Tibial artery (tissue), 4 donors: Measurements from ENCODE around the gene TBC1D30.

Source experiments
- DNase-seq, 2 donors: peaks; one replicate each; pipeline ENCODE4 v3.0.0-alpha.2; 2019
- H3K27ac ChIP-seq, 2 donors: fragments of 200-600 bp; sonication (generic) in 1 of 2; 1 replicate in 1 of 2; 2 replicates in 1 of 2; pipeline ENCODE4 v1.5.1; 2018 to 2019; ENCODE audit warnings: mild to moderate bottlenecking in 1 of 2
- H3K27me3 ChIP-seq, 2 donors: fragments of 200-600 bp; sonication (generic) in 1 of 2; one replicate each; pipeline versions ENCODE4 v1.5.1 to v1.6.0; 2016 to 2019
- H3K36me3 ChIP-seq, 3 donors: fragments of 200-600 bp; sonication (generic) in 2 of 3; one replicate each; pipeline ENCODE4 v1.5.1; 2016 to 2019; ENCODE audit warnings: mild to moderate bottlenecking in 2 of 3
- H3K4me1 ChIP-seq, 4 donors: fragments of 200-600 bp; sonication (generic) in 2 of 4; 1 replicate in 3 of 4; 2 replicates in 1 of 4; pipeline ENCODE4 v1.5.1; 2016 to 2019
- H3K4me3 ChIP-seq, 2 donors: fragments of 200-600 bp; sonication (generic) in 1 of 2; 1 replicate in 1 of 2; 2 replicates in 1 of 2; pipeline ENCODE4 v1.5.1; 2018 to 2019; ENCODE audit warnings: mild to moderate bottlenecking in 2 of 2
- H3K9me3 ChIP-seq, 3 donors: fragments of 200-600 bp; sonication (generic) in 1 of 3; one replicate each; pipeline ENCODE4 v1.5.1; 2016 to 2019
- CTCF ChIP-seq, 2 experiments: fragments of 200-600 bp in 1 of 2; fragments of 450-650 bp in 1 of 2; IDR thresholded peaks; one replicate each; pipeline ENCODE4 v1.5.1; 2017 to 2019; ENCODE audit warnings: antibody characterized with exemption in 2 of 2, mild to moderate bottlenecking in 1 of 2, moderate library complexity in 1 of 2
- intact Hi-C: fragments of 100-400 bp; cut with DNase I; formaldehyde crosslinking; loops from one replicate; pipeline ENCODE4 v1.15.0; 2023; ENCODE audit warnings: low total_unique reads

The TBC1D30 gene

GRCh38 chr12:64808110-64808509 lies 16.3 kb upstream of the TBC1D30 start:
- Histone ChIP-seq H3K27ac (no peak overlapping the region), H3K36me3 (no peaks in the 10 kb centered on the region), H3K9me3 (no peaks in the 10 kb centered on the region), H3K27me3 (peaks cover 0 to 6% of the 10 kb centered on the region in 2 donors), H3K4me1 (no peaks in the 10 kb centered on the region), H3K4me3 (no peak overlapping the region)
- intact Hi-C loops: no loop called here
- DNase-seq: no peak
- no peak for TF ChIP-seq CTCF (IDR thresholded peaks at IDR 0.05)

GRCh38 chr12:64810831-64811230 lies 13.6 kb upstream of the TBC1D30 start:
- no peak for TF ChIP-seq CTCF (IDR thresholded peaks at IDR 0.05)
- H3K4me3 ChIP-seq: no peak overlapping the region
- no peak for DNase-seq
- H3K27ac ChIP-seq: no peak overlapping the region
- intact Hi-C loops: no loop called here
- no peaks in the 10 kb centered on the region for H3K9me3 ChIP-seq
- H3K27me3 ChIP-seq: peaks cover 0 to 3% of the 10 kb centered on the region in 2 donors
- H3K36me3 ChIP-seq: no peaks in the 10 kb centered on the region
- H3K4me1 ChIP-seq: no peaks in the 10 kb centered on the region

GRCh38 chr12:64813723-64814122 lies 10.7 kb upstream of the TBC1D30 start:
- no peak overlapping the region for H3K27ac ChIP-seq
- no peaks in the 10 kb centered on the region for H3K9me3 ChIP-seq
- no peaks in the 10 kb centered on the region for H3K27me3 ChIP-seq
- H3K36me3 ChIP-seq: no peaks in the 10 kb centered on the region
- no peak for TF ChIP-seq CTCF (IDR thresholded peaks at IDR 0.05)
- no peak for DNase-seq
- no peaks in the 10 kb centered on the region for H3K4me1 ChIP-seq
- H3K4me3 ChIP-seq: no peak overlapping the region
- intact Hi-C loops: no loop called here

GRCh38 chr12:64814432-64814831 lies 10.0 kb upstream of the TBC1D30 start:
- no peak for DNase-seq
- no peaks in the 10 kb centered on the region for H3K9me3 ChIP-seq
- no peaks in the 10 kb centered on the region for H3K27me3 ChIP-seq
- H3K27ac ChIP-seq: no peak overlapping the region
- no peak for TF ChIP-seq CTCF (IDR thresholded peaks at IDR 0.05)
- no peak overlapping the region for H3K4me3 ChIP-seq
- no peaks in the 10 kb centered on the region for H3K4me1 ChIP-seq
- no peaks in the 10 kb centered on the region for H3K36me3 ChIP-seq
- intact Hi-C loops: no loop called here

- no peak for TF ChIP-seq CTCF (IDR thresholded peaks at IDR 0.05)
- H3K4me1 ChIP-seq: peaks cover 0 to 10% (median 10%) of the 10 kb centered on the region in 4 donors
- DNase-seq: no peak
- no peak overlapping the region for H3K4me3 ChIP-seq
- H3K27ac ChIP-seq: no peak overlapping the region
- H3K9me3 ChIP-seq: peaks cover 0 to 3% (median 0%) of the 10 kb centered on the region in 3 donors
- no peaks in the 10 kb centered on the region for H3K36me3 ChIP-seq
- H3K27me3 ChIP-seq: peaks cover 0 to 9% of the 10 kb centered on the region in 2 donors
- intact Hi-C loops: no loop called here
Observed at GRCh38 chr12:64819816-64820402, 4.5 kb upstream of the TBC1D30 start.

- H3K4me1 ChIP-seq: peaks cover 0 to 17% (median 17%) of the 10 kb centered on the region in 4 donors
- H3K27ac ChIP-seq: no peak overlapping the region
- peaks cover 0 to 3% (median 0%) of the 10 kb centered on the region in 3 donors for H3K9me3 ChIP-seq
- TF ChIP-seq CTCF (IDR thresholded peaks at IDR 0.05): no peak
- no peak for DNase-seq
- no peak overlapping the region for H3K4me3 ChIP-seq
- intact Hi-C loops: no loop called here
- peaks cover 0 to 16% of the 10 kb centered on the region in 2 donors for H3K27me3 ChIP-seq
- no peaks in the 10 kb centered on the region for H3K36me3 ChIP-seq
Observed at GRCh38 chr12:64820593-64820992, 3.9 kb upstream of the TBC1D30 start.
